Renal cortex interstitium (tissue), 15 donors: ENCODE results near the gene NUDT11. TPM values are rescaled to one million over a fixed set of nuclear protein-coding genes. Genes with fewer than 3 reads are reported as not detected.
"Not testable (repeated sequence)": the region's sequence is repeated elsewhere in the genome, so short reads cannot be mapped to it uniquely, and the experiment has no call there.

Experiments
- DNase-seq, 11 donors: peaks; one replicate each; pipeline ENCODE4 v3.0.0-alpha.2; 2013; ENCODE audit warnings: low read depth in 9 of 11, low spot score in 4 of 11; ENCODE audit errors: extremely low read depth in 1 of 11
- long read RNA-seq, 16 experiments: transcript quantifications; one replicate each; lab custom pipeline, GENCODE V29; 2026
- polyA plus RNA-seq, 3 donors: library from polyadenylated mRNA; unstranded; fragments of 120-200 nt; gene quantifications; one replicate each; pipeline ENCODE4 v1.2.1, GENCODE V29; 2013; ENCODE audit not compliant: insufficient read length in 3 of 3

NUDT11 gene
- polyA plus RNA-seq: 10 to 100 TPM; 11.1 to 16.0 (median 14.8) TPM
- long read RNA-seq, donor 1, partial matches to known transcripts: 0 of 4 reads
- long read RNA-seq, donor 1, other reads (novel, unspliced or antisense): 0 of 4 reads
- long read RNA-seq, donor 2, transcript NUDT11-201 (2 exons, 2,385 nt): major isoform, 12 of 12 reads
- long read RNA-seq, donor 2, partial matches to known transcripts: 0 of 12 reads
- long read RNA-seq, donor 2, other reads (novel, unspliced or antisense): 0 of 12 reads
- long read RNA-seq, donor 3, transcript NUDT11-201 (2 exons, 2,385 nt): major isoform, 10 of 10 reads
- long read RNA-seq, donor 3, partial matches to known transcripts: 0 of 10 reads
- long read RNA-seq, donor 3, other reads (novel, unspliced or antisense): 0 of 10 reads
- long read RNA-seq, donor 4, partial matches to known transcripts: 0 of 2 reads
- long read RNA-seq, donor 4, other reads (novel, unspliced or antisense): 0 of 2 reads
- long read RNA-seq, donor 5, transcript NUDT11-201 (2 exons, 2,385 nt): major isoform, 7 of 7 reads
- long read RNA-seq, donor 5, partial matches to known transcripts: 0 of 7 reads
- long read RNA-seq, donor 5, other reads (novel, unspliced or antisense): 0 of 7 reads
- long read RNA-seq, donor 6, partial matches to known transcripts: 0 of 2 reads
- long read RNA-seq, donor 6, other reads (novel, unspliced or antisense): 0 of 2 reads
- long read RNA-seq, donor 7, transcript NUDT11-201 (2 exons, 2,385 nt): major isoform, 6 of 6 reads
- long read RNA-seq, donor 7, partial matches to known transcripts: 0 of 6 reads
- long read RNA-seq, donor 7, other reads (novel, unspliced or antisense): 0 of 6 reads
- long read RNA-seq, donor 8, transcript NUDT11-201 (2 exons, 2,385 nt): major isoform, 8 of 8 reads
- long read RNA-seq, donor 8, partial matches to known transcripts: 0 of 8 reads
- long read RNA-seq, donor 8, other reads (novel, unspliced or antisense): 0 of 8 reads
- long read RNA-seq, donor 9, partial matches to known transcripts: 0 of 4 reads
- long read RNA-seq, donor 9, other reads (novel, unspliced or antisense): 0 of 4 reads
- long read RNA-seq, donor 10, transcript NUDT11-201 (2 exons, 2,385 nt): major isoform, 7 of 7 reads
- long read RNA-seq, donor 10, partial matches to known transcripts: 0 of 7 reads
- long read RNA-seq, donor 10, other reads (novel, unspliced or antisense): 0 of 7 reads
- long read RNA-seq, donor 11, transcript NUDT11-201 (2 exons, 2,385 nt): major isoform, 6 of 6 reads
- long read RNA-seq, donor 11, partial matches to known transcripts: 0 of 6 reads
- long read RNA-seq, donor 11, other reads (novel, unspliced or antisense): 0 of 6 reads
- long read RNA-seq, donor 12, partial matches to known transcripts: 0 of 3 reads
- long read RNA-seq, donor 12, other reads (novel, unspliced or antisense): 0 of 3 reads
- long read RNA-seq, donor 13, transcript NUDT11-201 (2 exons, 2,385 nt): major isoform, 13 of 13 reads
- long read RNA-seq, donor 13, partial matches to known transcripts: 0 of 13 reads
- long read RNA-seq, donor 13, other reads (novel, unspliced or antisense): 0 of 13 reads
- long read RNA-seq, donor 14, transcript NUDT11-201 (2 exons, 2,385 nt): major isoform, 8 of 8 reads
- long read RNA-seq, donor 14, partial matches to known transcripts: 0 of 8 reads
- long read RNA-seq, donor 14, other reads (novel, unspliced or antisense): 0 of 8 reads
- long read RNA-seq, donor 15, partial matches to known transcripts: 0 of 2 reads
- long read RNA-seq, donor 15, other reads (novel, unspliced or antisense): 0 of 2 reads
- long read RNA-seq, donor 16, transcript NUDT11-201 (2 exons, 2,385 nt): major isoform, 13 of 13 reads
- long read RNA-seq, donor 16, partial matches to known transcripts: 0 of 13 reads
- long read RNA-seq, donor 16, other reads (novel, unspliced or antisense): 0 of 13 reads

- DNase-seq: peak in 6 of 11 donors; percentile 33 to 52 (median 44)
These were observed at the start of gene NUDT11 for GRCh38 chrX:51496501-51497291. Gene NUDT11 (minus strand): TSS chrX:51496592. CDS start chrX:51496444, 148 bp downstream.

- no peak for DNase-seq
These were observed 24.0 kb upstream of the NUDT11 start for GRCh38 chrX:51520393-51520792.

GRCh38 chrX:51519131-51519530, 22.7 kb upstream of the NUDT11 start:
- not testable (repeated sequence) for DNase-seq

- DNase-seq: no peak
These were observed 11.2 kb upstream of the NUDT11 start for GRCh38 chrX:51507551-51507950.

GRCh38 chrX:51495701-51496488, 497 bp downstream of the NUDT11 start:
- DNase-seq: peak in 1 of 11 donors; percentile 9

GRCh38 chrX:51494409-51494808, 2.0 kb downstream of the NUDT11 start:
- no peak for DNase-seq

- DNase-seq: no peak
These were observed 8.5 kb downstream of the NUDT11 start for GRCh38 chrX:51487960-51488267.

- no peak for DNase-seq
These were observed 11.8 kb downstream of the NUDT11 start for GRCh38 chrX:51484616-51485015.

GRCh38 chrX:51482411-51482810, 14.0 kb downstream of the NUDT11 start:
- DNase-seq: not testable (repeated sequence)

GRCh38 chrX:51476930-51477329, 19.5 kb downstream of the NUDT11 start:
- DNase-seq: no peak

- DNase-seq: no peak
These were observed 33.1 kb downstream of the NUDT11 start for GRCh38 chrX:51463322-51463721.

GRCh38 chrX:51461053-51462044, 35.0 kb downstream of the NUDT11 start:
- peak in 9 of 11 donors; percentile 7 to 37 (median 24) for DNase-seq

GRCh38 chrX:51459125-51459524, 37.3 kb downstream of the NUDT11 start:
- DNase-seq: no peak

- peak in 4 of 11 donors; percentile 0 to 5 (median 4) for DNase-seq
These were observed 39.6 kb downstream of the NUDT11 start for GRCh38 chrX:51456814-51457213.

GRCh38 chrX:51456246-51456645, 40.1 kb downstream of the NUDT11 start:
- DNase-seq: no peak
